Stimulated activated CD4-positive, alpha-beta T cell treated with anti-CD3 and anti-CD28 coated beads, Interleukin-4, amount 100 ng/mL, for 48 hours (primary cell): ENCODE results near the gene OR6J1.
"Not testable (repeated sequence)": the region's sequence is repeated elsewhere in the genome, so short reads cannot be mapped to it uniquely, and the experiment has no call there.

ENCODE experiments used
- DNase-seq, 2 donors: peaks; one replicate each; pipeline ENCODE4 v3.0.0-alpha.2; 2020; ENCODE audit warnings: low read depth in 2 of 2

Gene OR6J1

DNA sequence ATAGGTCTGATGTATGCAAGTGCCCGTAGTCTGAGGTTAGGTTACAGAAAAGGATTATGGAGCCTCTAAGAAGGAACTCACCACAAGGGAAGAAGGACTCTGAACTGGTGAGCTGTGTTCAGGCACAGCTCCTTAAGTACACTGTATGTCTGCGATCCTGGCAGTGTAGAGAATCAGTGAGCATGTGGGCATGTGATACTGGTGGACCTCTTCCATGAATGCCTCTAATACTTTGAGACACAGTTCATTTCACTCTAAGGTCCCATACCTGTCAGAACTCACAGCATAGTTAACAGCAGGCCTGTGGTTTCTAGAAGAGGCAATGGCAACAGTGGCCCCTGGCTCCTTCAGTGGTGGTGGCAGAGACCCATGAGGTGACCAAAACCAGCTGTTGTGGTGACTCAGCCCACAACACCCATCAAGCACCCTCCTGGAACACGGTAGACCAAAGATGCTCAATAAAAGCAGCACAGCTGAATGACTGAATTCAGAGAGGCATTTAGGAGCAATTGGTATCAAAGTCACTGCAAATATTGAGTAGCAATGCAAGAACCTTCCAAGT, 6.9 kb upstream of the OR6J1 start:
- DNase-seq = no peak

- DNase-seq = no peak
These were observed 6.0 kb upstream of the OR6J1 start for GRCh38 chr14:22650046-22650739.

DNA sequence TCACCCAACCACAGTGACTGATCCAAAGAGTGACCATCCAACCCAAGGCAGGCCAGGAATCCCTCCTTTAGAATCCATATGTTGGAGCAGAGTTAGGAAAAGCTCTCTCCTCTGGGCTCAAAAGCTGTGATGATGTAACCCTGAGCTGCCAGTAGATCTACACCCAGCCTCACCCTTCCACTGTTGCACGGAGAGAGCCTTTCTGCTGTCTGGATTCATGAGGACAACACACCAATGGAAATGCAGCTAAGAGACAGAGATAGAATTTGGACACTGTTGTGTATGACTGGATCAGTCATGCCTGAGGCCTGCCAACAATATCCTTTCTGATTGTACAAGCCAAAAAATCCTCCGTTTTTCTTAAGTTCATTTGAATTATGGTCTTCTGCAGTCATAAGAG, 4.4 kb upstream of the OR6J1 start:
- DNase-seq = no peak

DNA sequence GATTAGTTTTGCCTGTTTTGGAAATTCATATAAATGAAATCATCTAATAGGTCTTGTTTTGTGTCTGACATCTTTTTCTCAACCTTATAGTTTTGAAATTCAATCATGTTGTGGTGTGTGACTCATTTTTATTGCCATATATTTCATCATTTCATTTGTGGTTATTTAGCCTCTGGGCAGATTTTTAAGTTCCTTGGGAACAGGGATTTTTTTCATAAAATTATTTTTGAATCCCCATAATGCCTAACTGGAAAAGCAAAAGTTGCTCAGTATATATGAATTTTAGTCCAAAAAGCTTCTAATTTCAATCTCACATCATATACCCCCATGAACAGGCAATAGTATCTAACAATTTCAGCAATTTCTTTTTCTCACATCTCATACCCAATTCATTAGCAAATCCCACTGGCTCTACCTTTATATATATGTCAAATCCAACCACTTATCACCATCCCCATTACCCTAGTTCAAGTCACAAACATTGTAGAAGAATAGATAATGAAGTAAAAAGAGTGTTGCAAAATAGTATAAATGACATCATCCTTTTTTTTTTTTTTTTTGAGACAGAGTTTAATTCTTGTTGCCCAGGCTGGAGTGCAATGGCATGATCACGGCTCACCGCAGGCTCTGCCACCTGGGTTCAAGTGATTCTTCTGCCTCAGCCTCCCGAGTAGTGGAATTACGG, 2.6 kb upstream of the OR6J1 start:
- no peak for DNase-seq

- no peak for DNase-seq
These were observed 2.3 kb downstream of the OR6J1 start for GRCh38 chr14:22641846-22642245.

DNA sequence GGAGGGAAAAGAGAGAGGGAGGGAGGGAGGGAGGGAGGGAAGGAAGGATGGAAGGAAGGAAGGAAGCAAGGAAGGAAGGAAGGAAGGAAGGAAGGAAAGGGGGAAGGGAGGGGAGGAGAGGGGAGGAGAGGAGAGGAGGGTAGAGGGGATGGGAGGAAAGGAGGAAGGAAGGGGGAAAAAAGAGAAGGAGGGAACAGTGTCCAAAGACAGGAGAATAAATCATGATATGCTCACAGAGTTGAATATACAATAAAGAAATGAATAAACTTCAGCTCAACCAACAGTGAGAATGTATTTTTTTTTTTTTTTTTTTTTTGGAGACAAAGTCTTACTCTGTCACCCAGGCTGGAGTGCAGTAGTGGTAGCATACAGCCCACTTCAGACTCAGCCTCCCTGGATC, 4.0 kb downstream of the OR6J1 start:
- DNase-seq = no peak

- DNase-seq = not testable (repeated sequence)
These were observed 8.2 kb downstream of the OR6J1 start for GRCh38 chr14:22635980-22636379.

GRCh38 chr14:22634233-22634900, 9.8 kb downstream of the OR6J1 start:
- no peak for DNase-seq

GRCh38 chr14:22630486-22630885, 13.7 kb downstream of the OR6J1 start:
- DNase-seq = no peak

DNA sequence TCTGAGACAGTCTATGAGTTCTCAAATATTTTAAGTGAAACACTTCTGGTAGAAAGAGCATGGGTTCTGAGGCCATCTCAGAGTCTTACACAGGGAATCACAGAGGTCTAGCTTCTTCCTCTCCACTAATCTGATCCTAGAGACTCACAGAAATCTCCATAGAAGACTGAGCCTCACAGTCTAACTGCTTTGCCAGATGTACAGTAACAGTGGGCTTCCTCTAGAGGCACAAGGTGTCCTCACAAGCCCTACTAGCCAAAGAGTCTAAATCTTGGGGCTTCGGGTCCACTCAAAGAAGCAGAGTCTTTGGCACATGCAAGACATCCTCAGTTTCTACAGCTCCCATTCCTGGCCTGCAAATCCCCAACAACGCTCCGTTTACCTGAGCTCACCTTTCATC, 14.1 kb downstream of the OR6J1 start:
- DNase-seq = no peak

- no peak for DNase-seq
These were observed 14.8 kb downstream of the OR6J1 start for GRCh38 chr14:22629361-22629760.

DNA sequence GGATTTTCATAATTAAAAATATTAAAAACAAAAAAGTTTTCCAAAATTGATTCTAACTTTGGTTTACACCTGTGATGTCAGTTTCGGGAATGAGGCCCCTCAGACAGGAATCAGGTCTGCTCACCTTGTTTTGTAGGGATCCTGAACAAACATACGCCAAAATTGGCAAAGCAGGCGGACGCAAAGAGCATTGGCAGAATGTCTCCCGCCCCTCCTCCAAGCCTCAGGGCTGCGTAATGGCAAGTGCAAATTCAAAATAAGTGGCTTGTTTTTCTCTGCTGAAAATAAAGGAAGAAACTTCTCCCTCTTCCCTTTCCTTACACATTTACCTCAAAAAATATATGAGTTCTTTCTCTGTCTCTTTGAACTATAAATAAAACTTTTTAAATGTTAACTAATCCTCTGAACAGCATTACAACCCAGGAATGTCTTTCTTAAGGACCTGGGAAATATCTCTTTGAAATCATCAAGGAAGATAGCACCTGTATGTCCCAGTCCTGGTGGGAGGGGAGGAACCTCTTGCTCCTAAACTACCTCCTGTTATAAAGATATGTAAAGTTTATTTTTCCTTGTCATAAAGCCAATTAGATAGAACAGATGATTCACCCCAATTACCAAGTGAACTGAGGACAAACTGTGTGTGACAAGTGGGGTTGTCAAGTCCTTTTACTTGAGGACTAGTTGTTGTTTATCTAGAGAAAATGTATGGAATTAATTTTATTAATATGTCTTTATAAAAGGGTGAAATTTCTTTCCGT, 16.5 kb downstream of the OR6J1 start:
- no peak for DNase-seq

- no peak for DNase-seq
These were observed 17.6 kb downstream of the OR6J1 start for GRCh38 chr14:22626590-22626989.

DNA sequence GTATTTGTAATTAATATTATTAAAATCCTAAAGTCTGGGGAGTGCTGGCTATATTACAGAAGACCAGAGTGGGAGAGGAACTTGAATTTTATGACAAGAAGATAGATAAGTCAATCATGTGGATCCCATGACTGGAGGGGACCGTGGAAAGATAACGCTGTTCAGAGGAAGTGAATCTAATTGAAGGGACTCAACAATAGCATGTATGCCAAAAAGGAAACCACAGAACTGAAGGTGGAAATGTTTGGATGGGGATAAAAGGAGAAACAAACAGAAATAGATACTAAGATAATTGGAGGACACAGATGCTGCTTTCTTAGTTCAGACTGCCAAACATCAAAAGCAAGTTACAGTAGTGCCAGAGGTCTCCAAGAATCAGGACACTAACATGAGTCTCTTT, 21.1 kb downstream of the OR6J1 start:
- DNase-seq = no peak

GRCh38 chr14:22622255-22622654, 21.9 kb downstream of the OR6J1 start:
- DNase-seq = no peak

DNA sequence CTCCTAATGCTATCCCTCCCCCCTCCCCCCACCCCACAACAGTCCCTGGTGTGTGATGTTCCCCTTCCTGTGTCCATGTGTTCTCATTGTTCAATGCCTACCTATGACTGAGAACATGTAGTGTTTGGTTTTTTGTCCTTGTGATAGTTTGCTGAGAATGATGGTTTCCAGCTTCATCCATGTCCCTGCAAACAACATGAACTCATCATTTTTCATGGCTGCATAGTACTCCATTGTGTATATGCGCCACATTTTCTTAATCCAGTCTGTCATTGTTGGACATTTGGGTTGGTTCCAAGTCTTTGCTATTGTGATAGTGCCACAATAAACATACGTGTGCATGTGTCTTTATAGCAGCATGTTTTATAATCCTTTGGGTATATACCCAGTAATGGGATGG, 28.4 kb downstream of the OR6J1 start:
- not testable (repeated sequence) for DNase-seq

DNA sequence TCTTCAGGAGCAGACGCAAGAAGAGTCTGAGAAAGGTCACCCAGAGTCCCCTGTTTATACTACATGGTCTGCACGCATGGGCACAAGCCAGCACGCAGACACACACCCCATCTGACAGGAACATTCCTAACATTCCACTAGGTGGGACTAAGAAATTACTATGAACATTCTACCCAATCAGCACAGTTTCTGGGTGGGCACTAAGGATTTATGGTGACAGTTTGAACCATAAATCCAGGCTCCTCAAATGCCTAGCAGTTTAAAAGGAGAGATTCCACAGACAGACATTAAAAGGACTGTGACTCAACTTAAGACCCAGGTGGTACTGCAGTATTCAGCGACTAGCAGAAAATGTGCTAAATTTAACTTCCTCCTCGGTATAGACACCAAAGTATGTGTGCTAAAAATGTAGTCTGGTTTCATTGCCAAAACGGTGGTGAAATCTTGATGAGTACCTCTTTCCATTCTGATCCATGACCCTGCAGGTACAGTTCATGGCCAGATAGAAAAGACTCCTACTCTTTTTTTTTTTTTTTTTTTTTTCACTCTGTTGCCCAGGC, 29.8 kb downstream of the OR6J1 start:
- DNase-seq = no peak

DNA sequence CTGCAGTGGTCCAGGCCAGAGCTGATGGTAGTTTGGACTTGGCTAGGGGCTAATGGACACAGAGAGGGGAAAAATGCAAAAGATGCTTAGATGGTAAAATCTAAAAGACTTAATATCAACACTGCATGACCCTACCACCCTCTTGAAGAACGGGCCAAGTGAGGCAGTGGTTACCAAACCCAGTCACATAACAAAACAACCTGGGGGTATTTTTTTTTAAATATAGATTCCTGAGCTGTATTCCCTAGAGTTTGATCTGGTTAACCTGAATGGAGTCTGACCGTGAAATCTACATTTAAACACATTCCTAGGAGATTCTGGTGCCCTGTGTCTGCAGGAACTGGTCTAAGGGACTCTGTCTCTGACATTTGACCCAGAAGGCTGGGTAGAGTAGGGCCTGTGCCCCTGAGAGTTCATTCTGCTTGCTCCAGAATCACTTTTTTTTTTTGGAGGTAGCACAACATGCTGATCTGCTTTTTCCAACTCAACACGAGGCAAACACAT, 30.4 kb downstream of the OR6J1 start:
- no peak for DNase-seq

- no peak for DNase-seq
These were observed 31.0 kb downstream of the OR6J1 start for GRCh38 chr14:22613106-22613695.

- no peak for DNase-seq
These were observed 33.2 kb downstream of the OR6J1 start for GRCh38 chr14:22610931-22611330.

DNA sequence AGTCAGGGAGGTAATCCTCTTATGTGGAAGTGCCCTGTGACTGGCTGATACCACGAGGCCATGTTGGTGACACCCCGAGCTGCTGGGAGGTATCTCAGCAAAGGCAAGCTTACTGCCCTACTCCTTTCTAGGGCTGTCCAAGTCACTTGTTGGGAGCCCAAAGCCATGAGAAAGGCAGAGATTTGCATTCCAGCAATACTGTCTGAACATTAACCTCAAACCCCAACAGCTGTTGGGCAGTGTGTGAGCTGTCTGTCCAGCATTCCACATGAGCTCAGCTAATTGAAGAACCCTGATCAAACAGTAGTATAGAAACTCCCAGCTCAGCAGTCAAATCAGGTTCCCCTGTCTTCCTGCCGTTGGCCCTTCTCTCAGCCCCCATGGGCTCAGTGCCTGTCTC, 36.9 kb downstream of the OR6J1 start:
- no peak for DNase-seq
